Stomach (tissue), 9 donors: ENCODE measurements around the gene RBFOX2. TPM values are rescaled to one million over a fixed set of nuclear protein-coding genes. Genes with fewer than 3 reads are reported as not detected.
A peak's percentile ranks its signal among the peaks of the same experiment; 100 is the strongest.
"Not testable (repeated sequence)": the region's sequence is repeated elsewhere in the genome, so short reads cannot be mapped to it uniquely, and the experiment has no call there.

Experiments used
- DNase-seq, 2 donors: peaks; one replicate each; pipeline versions ENCODE4 v3.0.0 to v3.0.0-alpha.2; 2013 to 2019
- H3K27ac ChIP-seq, 5 donors: fragments of 200-600 bp in 4 of 5; sonication (generic) in 4 of 5; one replicate each; pipeline ENCODE4 v1.5.1; 2013 to 2019; ENCODE audit warnings: mild to moderate bottlenecking in 1 of 5, moderate library complexity in 1 of 5
- H3K27me3 ChIP-seq, 3 donors: fragments of 200-600 bp; sonication (generic); one replicate each; pipeline ENCODE4 v1.5.1; 2017 to 2019; ENCODE audit warnings: mixed run types in 1 of 3
- H3K36me3 ChIP-seq, 4 donors: fragments of 200-600 bp; sonication (generic); 1 replicate in 3 of 4; 2 replicates in 1 of 4; pipeline ENCODE4 v1.5.1; 2016 to 2019
- H3K4me1 ChIP-seq, 4 donors: fragments of 200-600 bp; sonication (generic); one replicate each; pipeline ENCODE4 v1.5.1; 2016 to 2019
- H3K4me3 ChIP-seq, 4 donors: fragments of 200-600 bp; sonication (generic) in 3 of 4; one replicate each; pipeline ENCODE4 v1.5.1; 2016 to 2019; ENCODE audit warnings: mild to moderate bottlenecking in 1 of 4
- H3K9me3 ChIP-seq, 4 donors: fragments of 200-600 bp; sonication (generic); one replicate each; pipeline ENCODE4 v1.5.1; 2016 to 2019
- EP300 ChIP-seq: sonication (generic); formaldehyde crosslinking; IDR thresholded peaks from one replicate; pipeline ENCODE4 v1.6.1; 2017; ENCODE audit warnings: antibody characterized with exemption
- POLR2A ChIP-seq, 4 donors: fragments of 450-650 bp; IDR thresholded peaks; one replicate each; pipeline ENCODE4 v1.6.1; 2016; ENCODE audit warnings: antibody characterized with exemption in 4 of 4, control low read depth in 2 of 4, mild to moderate bottlenecking in 1 of 4, moderate library complexity in 1 of 4
- POLR2AphosphoS5 ChIP-seq, 3 donors: sonication (generic); formaldehyde crosslinking; IDR thresholded peaks; one replicate each; pipeline ENCODE4 v1.6.1; 2016; ENCODE audit warnings: antibody characterized with exemption in 3 of 3
- WGBS, 5 donors: extraction: QIAGEN DNeasy Blood & Tissue Kit in 3 of 5; methylation state at CpG; one replicate each; pipeline versions ENCODE4 v1.1.5 to v1.1.7; 2013 to 2018; 5-methylcytosine and 5-hydroxymethylcytosine counted together
- intact Hi-C: fragments of 100-400 bp; cut with DNase I; formaldehyde crosslinking; loops from one replicate; pipeline ENCODE4 v1.15.1; 2023; ENCODE audit warnings: low total_unique reads
- polyA plus RNA-seq, 3 donors: library from polyadenylated mRNA; stranded (reverse); fragments of 200-250 nt; gene quantifications; one replicate each; pipeline ENCODE4 v1.2.3, GENCODE V29; 2013
- total RNA-seq, 5 donors: library from RNA; depleted of rRNA; stranded (reverse); fragments of >200 nt; gene quantifications; one replicate each; pipeline versions ENCODE4 v1.1.0 to v1.2.3, GENCODE V29; 2014 to 2016
- TF ChIP-seq, protein P1 (sequence below), 7 experiments: fragments of 450-650 bp in 4 of 7; fragments of 200-600 bp in 3 of 7; sonication (generic) in 3 of 7; IDR thresholded peaks; one replicate each; pipeline ENCODE4 v1.5.1; 2016 to 2019; ENCODE audit warnings: antibody characterized with exemption in 7 of 7, control low read depth in 2 of 7, mild to moderate bottlenecking in 1 of 7
- donor health status: healthy with polysubstance abuse.
- donor health status: Bipolar disorder and iron deficiency.
- donor health status: healthy.

Gene RBFOX2
- total and polyA plus RNA-seq, 8 donors: 14.9 to 176 (median 46.7) TPM

DNA sequence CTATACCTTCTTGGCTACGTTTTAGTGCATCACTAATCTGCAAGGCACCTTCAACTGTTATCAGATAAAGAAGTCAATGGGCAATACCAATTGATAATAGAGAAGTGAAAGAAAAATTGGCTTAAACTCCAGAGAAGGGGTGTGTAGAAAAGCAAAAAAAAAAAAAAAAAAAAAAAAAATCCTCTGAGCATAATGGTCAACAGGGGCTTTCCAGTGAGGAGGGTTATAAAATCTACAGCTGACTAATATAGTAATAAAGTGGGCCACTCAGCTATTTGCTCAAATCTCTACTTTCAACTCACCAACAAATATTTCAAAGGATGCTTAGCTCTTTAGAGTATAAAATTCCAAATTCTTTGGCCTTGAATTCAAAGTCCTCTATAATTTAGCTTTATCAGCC is 233.1 kb downstream of the RBFOX2 start:
- Histone ChIP-seq H3K9me3 (no peaks in the 10 kb centered on the region), H3K27me3 (no peaks in the 10 kb centered on the region), H3K4me3 (no peak overlapping the region), H3K27ac (no peak overlapping the region), H3K4me1 (peaks cover 6 to 49% (median 23%) of the 10 kb centered on the region in 4 donors), H3K36me3 (no peaks in the 10 kb centered on the region)
- 38 to 64% (median 44%) methylated on average over 1 of the region's 1 CpG for WGBS, 5 donors
- TF ChIP-seq EP300 (no peak), POLR2A (IDR thresholded peaks at IDR 0.05) (no peak), POLR2AphosphoS5 (IDR thresholded peaks at IDR 0.05) (no peak)
- TF ChIP-seq, protein P1, sequence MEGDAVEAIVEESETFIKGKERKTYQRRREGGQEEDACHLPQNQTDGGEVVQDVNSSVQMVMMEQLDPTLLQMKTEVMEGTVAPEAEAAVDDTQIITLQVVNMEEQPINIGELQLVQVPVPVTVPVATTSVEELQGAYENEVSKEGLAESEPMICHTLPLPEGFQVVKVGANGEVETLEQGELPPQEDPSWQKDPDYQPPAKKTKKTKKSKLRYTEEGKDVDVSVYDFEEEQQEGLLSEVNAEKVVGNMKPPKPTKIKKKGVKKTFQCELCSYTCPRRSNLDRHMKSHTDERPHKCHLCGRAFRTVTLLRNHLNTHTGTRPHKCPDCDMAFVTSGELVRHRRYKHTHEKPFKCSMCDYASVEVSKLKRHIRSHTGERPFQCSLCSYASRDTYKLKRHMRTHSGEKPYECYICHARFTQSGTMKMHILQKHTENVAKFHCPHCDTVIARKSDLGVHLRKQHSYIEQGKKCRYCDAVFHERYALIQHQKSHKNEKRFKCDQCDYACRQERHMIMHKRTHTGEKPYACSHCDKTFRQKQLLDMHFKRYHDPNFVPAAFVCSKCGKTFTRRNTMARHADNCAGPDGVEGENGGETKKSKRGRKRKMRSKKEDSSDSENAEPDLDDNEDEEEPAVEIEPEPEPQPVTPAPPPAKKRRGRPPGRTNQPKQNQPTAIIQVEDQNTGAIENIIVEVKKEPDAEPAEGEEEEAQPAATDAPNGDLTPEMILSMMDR (IDR thresholded peaks at IDR 0.05): no peak
- no peak for DNase-seq
- intact Hi-C loops: no loop called here

DNA sequence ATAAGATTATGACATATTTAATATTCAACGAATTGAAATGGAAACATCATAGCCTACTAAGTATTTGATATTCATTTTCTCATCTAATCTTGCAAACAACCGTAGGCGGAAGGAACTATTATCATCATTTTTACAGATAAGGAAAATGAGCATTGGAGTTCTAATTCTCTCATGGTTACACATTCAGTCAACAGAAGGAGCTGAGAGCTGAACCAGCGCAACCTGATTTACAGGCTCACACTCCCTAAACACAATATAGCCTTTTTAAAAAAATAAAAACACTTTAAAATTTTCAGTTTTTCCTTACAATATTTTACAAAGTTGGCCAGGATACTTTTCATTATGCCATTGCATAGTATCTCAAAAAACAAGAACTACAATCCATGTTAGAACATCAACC is 236.1 kb downstream of the RBFOX2 start:
- TF ChIP-seq POLR2A (IDR thresholded peaks at IDR 0.05): no peak
- TF ChIP-seq POLR2AphosphoS5 (IDR thresholded peaks at IDR 0.05): peak in 1 of 3 donors; percentile 55
- H3K27ac ChIP-seq: peak overlapping the region in 4 of 5 donors; percentile 11 to 59 (median 42)
- peak; percentile 60 to 87 for DNase-seq
- intact Hi-C loops: no loop called here
- no peaks in the 10 kb centered on the region for H3K36me3 ChIP-seq
- 28 to 57% (median 46%) methylated on average over 4 of the region's 4 CpGs for WGBS, 5 donors
- no peak overlapping the region for H3K4me3 ChIP-seq
- no peaks in the 10 kb centered on the region for H3K27me3 ChIP-seq
- H3K4me1 ChIP-seq: peaks cover 6 to 37% (median 21%) of the 10 kb centered on the region in 4 donors
- no peaks in the 10 kb centered on the region for H3K9me3 ChIP-seq

DNA sequence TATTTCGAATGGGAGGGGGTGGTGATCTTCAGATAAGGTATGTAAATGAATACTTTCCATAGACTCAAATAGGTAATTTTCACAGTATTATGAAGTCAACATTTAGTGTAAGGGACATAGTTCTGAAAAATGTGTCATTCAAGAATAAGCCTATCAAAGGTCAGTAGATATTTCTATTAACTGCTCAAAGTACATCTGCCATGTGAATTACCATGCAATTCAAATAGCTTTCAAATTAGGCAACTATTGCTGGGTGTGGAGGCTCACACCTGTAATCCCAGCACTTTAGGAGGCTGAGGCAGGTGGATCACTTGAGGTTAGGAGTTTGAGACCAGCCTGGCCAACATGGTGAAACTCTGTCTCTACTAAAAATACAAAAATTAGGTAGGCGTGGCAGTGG is 236.8 kb downstream of the RBFOX2 start:
- DNase-seq, H3K27me3 ChIP-seq, H3K36me3 ChIP-seq, H3K27ac ChIP-seq, H3K9me3 ChIP-seq, H3K4me3 ChIP-seq, intact Hi-C loops: not testable (repeated sequence)
- peaks cover 6 to 37% (median 21%) of the 10 kb centered on the region in 4 donors for H3K4me1 ChIP-seq
- 74 to 91% (median 81%) methylated on average over 2 of the region's 2 CpGs for WGBS, 5 donors

DNA sequence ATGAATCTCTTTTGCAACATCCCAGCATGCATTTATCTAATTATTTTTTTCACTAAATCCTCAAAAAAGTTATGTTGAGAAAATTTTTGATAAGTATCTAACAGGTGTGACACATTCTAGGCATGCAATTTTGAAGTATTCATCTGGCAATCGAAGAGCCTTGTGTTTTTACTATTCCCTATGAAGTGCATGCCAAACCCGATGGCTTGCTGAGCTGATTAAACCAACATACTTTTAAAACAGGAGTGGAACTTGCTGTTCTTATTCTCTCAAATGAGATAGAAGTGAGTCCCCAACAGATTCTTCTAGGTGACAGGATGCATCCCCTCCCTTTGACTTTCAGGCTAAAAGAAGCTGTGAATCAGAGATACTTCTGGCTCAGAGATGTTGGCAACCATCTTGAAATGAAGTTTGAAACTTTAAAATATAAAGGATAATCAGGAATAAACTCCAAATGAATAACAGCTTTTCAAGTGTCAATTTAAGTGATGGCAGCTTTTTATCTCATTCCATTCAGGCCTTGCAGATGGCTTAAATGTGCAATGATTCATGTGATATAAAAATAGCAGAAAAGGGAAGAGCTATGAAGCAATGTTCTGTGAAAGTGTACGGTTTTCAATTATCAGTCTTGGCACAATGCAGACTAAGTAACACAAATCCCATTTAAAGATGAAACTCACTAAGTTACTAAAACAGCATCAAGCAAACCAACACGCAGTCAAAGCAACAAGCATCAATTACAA is 243.3 kb downstream of the RBFOX2 start:
- H3K36me3 ChIP-seq: peaks cover 0 to 18% (median 11%) of the 10 kb centered on the region in 4 donors
- H3K27me3 ChIP-seq: no peaks in the 10 kb centered on the region
- no peak overlapping the region for H3K4me3 ChIP-seq
- no peak overlapping the region for H3K27ac ChIP-seq
- no peaks in the 10 kb centered on the region for H3K9me3 ChIP-seq
- 55 to 73% (median 63%) methylated on average over 4 of the region's 4 CpGs for WGBS, 5 donors
- peaks cover 0 to 40% (median 18%) of the 10 kb centered on the region in 4 donors for H3K4me1 ChIP-seq
- intact Hi-C loops: no loop called here
- TF ChIP-seq POLR2A (IDR thresholded peaks at IDR 0.05) (no peak), EP300 (no peak), POLR2AphosphoS5 (IDR thresholded peaks at IDR 0.05) (no peak)
- TF ChIP-seq, protein P1 (IDR thresholded peaks at IDR 0.05): no peak
- DNase-seq: no peak

DNA sequence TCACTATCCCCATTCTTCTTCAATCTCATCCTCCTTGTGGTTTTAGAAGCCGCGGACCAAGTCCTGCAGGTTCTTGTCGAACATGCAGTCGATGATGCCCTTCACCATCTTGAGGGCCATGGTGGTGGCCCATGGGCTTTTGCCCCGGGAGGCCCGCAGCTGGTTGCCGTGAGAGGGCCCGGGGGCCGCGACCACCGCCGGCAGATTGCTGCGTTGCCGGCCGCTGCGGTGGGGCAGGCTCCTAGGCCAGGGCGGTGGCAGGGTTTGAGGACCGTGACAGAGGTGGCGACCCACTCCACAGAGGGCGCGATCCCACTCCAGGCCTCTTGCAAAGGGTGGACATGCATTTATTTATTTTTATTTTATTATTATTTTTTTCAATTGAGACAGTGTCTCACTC is 244.0 kb downstream of the RBFOX2 start:
- intact Hi-C loops: no loop called here
- Histone ChIP-seq H3K27ac (no peak overlapping the region), H3K4me1 (peaks cover 0 to 46% (median 18%) of the 10 kb centered on the region in 4 donors), H3K9me3 (no peaks in the 10 kb centered on the region), H3K4me3 (no peak overlapping the region), H3K27me3 (no peaks in the 10 kb centered on the region), H3K36me3 (peaks cover 0 to 18% (median 11%) of the 10 kb centered on the region in 4 donors)
- 96 to 99% (median 98%) methylated on average over 15 to 21 of the region's 21 CpGs for WGBS, 5 donors
- no peak for TF ChIP-seq POLR2AphosphoS5 (IDR thresholded peaks at IDR 0.05)
- TF ChIP-seq, protein P1 (IDR thresholded peaks at IDR 0.05): no peak
- TF ChIP-seq EP300: no peak
- TF ChIP-seq POLR2A (IDR thresholded peaks at IDR 0.05): no peak
- DNase-seq: no peak
